Lower leg skin (tissue), 3 donors: Measurements from ENCODE around the gene HMCES.
"Not testable (repeated sequence)": the region's sequence is repeated elsewhere in the genome, so short reads cannot be mapped to it uniquely, and the experiment has no call there.

Experiments used
- CTCF ChIP-seq, 3 donors: fragments of 450-650 bp; IDR thresholded peaks; one replicate each; pipeline ENCODE4 v1.5.1; 2016; ENCODE audit warnings: antibody characterized with exemption in 3 of 3, mild to moderate bottlenecking in 3 of 3, moderate library complexity in 2 of 3
- POLR2A ChIP-seq, 2 donors: fragments of 450-650 bp; IDR thresholded peaks; one replicate each; pipeline ENCODE4 v1.6.1; 2016 to 2017; ENCODE audit warnings: antibody characterized with exemption in 2 of 2, mild to moderate bottlenecking in 1 of 2, moderate library complexity in 1 of 2

- TF ChIP-seq POLR2A, CTCF (IDR thresholded peaks at IDR 0.05): not testable (repeated sequence)
These were observed 70.5 kb downstream of the HMCES start for GRCh38 chr3:129349169-129349568.
